CD14-positive monocyte (primary cell): ENCODE measurements around the gene SORBS1. TPM values are rescaled to one million over a fixed set of nuclear protein-coding genes. Genes with fewer than 3 reads are reported as not detected.

Experiments
- DNase-seq, 3 donors: peaks; one replicate each; pipeline ENCODE4 v3.0.0-alpha.2; 2011 to 2022
- H2AFZ ChIP-seq: 2 replicates; pipeline ENCODE4 v1.6.0; 2012; ENCODE audit warnings: mild to moderate bottlenecking, low read depth, low read length, inconsistent platforms; ENCODE audit not compliant: insufficient read depth, poor library complexity, severe bottlenecking
- H3K27ac ChIP-seq, 2 donors: 1 replicate in 1 of 2; 2 replicates in 1 of 2; pipeline ENCODE4 v1.5.1; 2012 to 2013; ENCODE audit warnings: low read length in 2 of 2, control low read depth in 1 of 2, inconsistent platforms in 1 of 2, low read depth in 1 of 2, mild to moderate bottlenecking in 1 of 2
- H3K27me3 ChIP-seq, 2 donors: one replicate each; pipeline versions ENCODE4 v1.6.0 to v1.6.1; 2011 to 2013; ENCODE audit warnings: low read length in 2 of 2; ENCODE audit not compliant: control insufficient read depth in 2 of 2, insufficient read depth in 2 of 2
- H3K36me3 ChIP-seq, 2 donors: replicated peaks in 1 of 2; 1 replicate in 1 of 2; 2 replicates in 1 of 2; pipeline versions ENCODE4 v1.5.1 to v1.6.1; 2012 to 2013; ENCODE audit warnings: low read length in 2 of 2, control low read depth in 1 of 2, inconsistent platforms in 1 of 2, mild to moderate bottlenecking in 1 of 2; ENCODE audit not compliant: insufficient read depth in 2 of 2, control insufficient read depth in 1 of 2
- H3K4me1 ChIP-seq, 2 donors: 1 replicate in 1 of 2; 2 replicates in 1 of 2; pipeline versions ENCODE4 v1.5.1 to v1.6.1; 2012 to 2013; ENCODE audit warnings: low read length in 2 of 2, control low read depth in 1 of 2, inconsistent platforms in 1 of 2, mild to moderate bottlenecking in 1 of 2, moderate library complexity in 1 of 2; ENCODE audit not compliant: insufficient read depth in 2 of 2, control insufficient read depth in 1 of 2
- H3K4me2 ChIP-seq: replicated peaks from 2 replicates; pipeline ENCODE3; 2012; ENCODE audit warnings: low read length, moderate library complexity, mild to moderate bottlenecking; ENCODE audit not compliant: poor library complexity, severe bottlenecking; ENCODE audit errors: extremely low read depth
- H3K4me3 ChIP-seq, 3 experiments: fragments of 200-600 bp in 1 of 3; sonication (generic) in 1 of 3; replicated peaks in 1 of 3; 1 replicate in 2 of 3; 2 replicates in 1 of 3; pipeline ENCODE4 v1.5.1; 2011 to 2013; ENCODE audit warnings: low read length in 3 of 3, mild to moderate bottlenecking in 3 of 3, control low read depth in 2 of 3, low read depth in 2 of 3, inconsistent platforms in 1 of 3, moderate library complexity in 1 of 3
- H3K79me2 ChIP-seq: 2 replicates; pipeline ENCODE4 v1.6.0; 2012; ENCODE audit warnings: mild to moderate bottlenecking, control low read depth, inconsistent platforms, low read length, moderate library complexity; ENCODE audit not compliant: insufficient read depth
- H3K9ac ChIP-seq: 2 replicates; pipeline ENCODE4 v1.6.0; 2017; ENCODE audit warnings: low read length, mild to moderate bottlenecking; ENCODE audit not compliant: insufficient read depth, poor library complexity, severe bottlenecking
- H3K9me3 ChIP-seq, 2 donors: replicated peaks in 1 of 2; 1 replicate in 1 of 2; 2 replicates in 1 of 2; pipeline versions ENCODE4 v1.5.1 to v1.6.1; 2012 to 2013; ENCODE audit warnings: low read length in 2 of 2, control low read depth in 1 of 2; ENCODE audit not compliant: control insufficient read depth in 1 of 2, insufficient read depth in 1 of 2
- H4K20me1 ChIP-seq: 2 replicates; pipeline ENCODE4 v1.6.0; 2012; ENCODE audit warnings: mild to moderate bottlenecking, low read length, control low read depth, moderate library complexity; ENCODE audit not compliant: insufficient read depth
- H3K27ac Mint-ChIP-seq, 7 donors: one replicate each; pipeline ENCODE4 v1.8.0; 2020; ENCODE audit warnings: mild to moderate bottlenecking in 7 of 7, mixed read lengths in 7 of 7, moderate library complexity in 6 of 7, inconsistent platforms in 2 of 7
- H3K27me3 Mint-ChIP-seq, 3 donors: one replicate each; pipeline ENCODE4 v1.8.0; 2021 to 2022; ENCODE audit warnings: low read depth in 3 of 3, mild to moderate bottlenecking in 3 of 3, mixed read lengths in 3 of 3, moderate library complexity in 3 of 3, inconsistent platforms in 1 of 3
- H3K36me3 Mint-ChIP-seq, 2 donors: one replicate each; pipeline ENCODE4 v1.8.0; 2020; ENCODE audit warnings: mixed read lengths in 2 of 2, inconsistent platforms in 1 of 2, mild to moderate bottlenecking in 1 of 2
- H3K4me1 Mint-ChIP-seq: one replicate; pipeline ENCODE4 v1.8.0; 2020; ENCODE audit warnings: mild to moderate bottlenecking, mixed read lengths
- H3K4me3 Mint-ChIP-seq, 2 donors: one replicate each; pipeline ENCODE4 v1.8.0; 2020; ENCODE audit warnings: mild to moderate bottlenecking in 2 of 2, mixed read lengths in 2 of 2, moderate library complexity in 1 of 2
- H3K9me3 Mint-ChIP-seq, 7 donors: one replicate each; pipeline ENCODE4 v1.8.0; 2020 to 2022; ENCODE audit warnings: mixed read lengths in 7 of 7, mild to moderate bottlenecking in 6 of 7, moderate library complexity in 6 of 7, inconsistent platforms in 2 of 7
- CTCF ChIP-seq: fragments of 200-600 bp; IDR thresholded peaks from one replicate; pipeline ENCODE4 v1.8.0; 2022; ENCODE audit warnings: antibody characterized with exemption, mild to moderate bottlenecking
- WGBS: methylation state at CpG from one replicate; pipeline ENCODE4 v1.1.5; 2013; ENCODE audit warnings: missing lambda C conversion rate; ENCODE audit not compliant: insufficient coverage; 5-methylcytosine and 5-hydroxymethylcytosine counted together
- intact Hi-C, 2 donors: fragments of 100-400 bp; cut with micrococcal nuclease; formaldehyde crosslinking; loops; one replicate each; pipeline versions ENCODE4 v1.15.0 to v1.15.1; 2023
- polyA plus RNA-seq, 3 donors: library from polyadenylated mRNA; depleted of rRNA in 1 of 3; unstranded in 2 of 3; stranded (reverse) in 1 of 3; fragments of 300-500 nt in 2 of 3; fragments of >200 nt in 1 of 3; fragmentation: Illumina TruSeq in 2 of 3; gene quantifications; 1 replicate in 2 of 3; 2 replicates in 1 of 3; pipeline ENCODE4 v1.2.3, GENCODE V29; 2012 to 2021

Gene SORBS1
- polyA plus RNA-seq, 3 donors: 0.08 to 0.15 TPM; not detected in 1

- Histone ChIP-seq H3K9me3 (no peaks in the 10 kb centered on the region), H3K4me1 (no peaks in the 10 kb centered on the region), H3K4me2 (no peak overlapping the region), H3K36me3 (no peaks in the 10 kb centered on the region), H2AFZ (no peak overlapping the region), H3K27ac (no peak overlapping the region), H3K4me3 (no peak overlapping the region), H3K9ac (no peak overlapping the region), H3K79me2 (no peaks in the 10 kb centered on the region), H4K20me1 (no peaks in the 10 kb centered on the region), H3K27me3 (no peaks in the 10 kb centered on the region)
- no peak for TF ChIP-seq CTCF
- DNase-seq: no peak
- no peaks in the 10 kb centered on the region for H3K9me3 Mint-ChIP-seq
- intact Hi-C loops: no loop called here
- H3K27me3 Mint-ChIP-seq: peaks cover 2% of the 10 kb centered on the region in 3 donors
- H3K27ac Mint-ChIP-seq: peak overlapping the region in 2 of 7 donors; percentile 37 to 87
- no peak overlapping the region for H3K4me3 Mint-ChIP-seq
- H3K36me3 Mint-ChIP-seq: no peaks in the 10 kb centered on the region
- no CpG with 5 or more reads among the region's 11 CpGs for WGBS
- peaks cover 5% of the 10 kb centered on the region for H3K4me1 Mint-ChIP-seq
Observed at GRCh38 chr10:95480102-95480900, 80.9 kb downstream of the SORBS1 start.

- Mint-ChIP-seq H3K9me3 (no peaks in the 10 kb centered on the region), H3K4me1 (peaks cover 5% of the 10 kb centered on the region), H3K27ac (no peak overlapping the region), H3K36me3 (no peaks in the 10 kb centered on the region), H3K27me3 (peaks cover 2% of the 10 kb centered on the region in 3 donors), H3K4me3 (no peak overlapping the region)
- H4K20me1 ChIP-seq: no peaks in the 10 kb centered on the region
- no peak overlapping the region for H3K27ac ChIP-seq
- no peak overlapping the region for H2AFZ ChIP-seq
- no peaks in the 10 kb centered on the region for H3K4me1 ChIP-seq
- H3K9ac ChIP-seq: no peak overlapping the region
- H3K9me3 ChIP-seq: no peaks in the 10 kb centered on the region
- H3K36me3 ChIP-seq: no peaks in the 10 kb centered on the region
- WGBS: no CpG with 5 or more reads among the region's 3 CpGs
- H3K4me2 ChIP-seq: no peak overlapping the region
- no peak for DNase-seq
- no peaks in the 10 kb centered on the region for H3K79me2 ChIP-seq
- H3K27me3 ChIP-seq: no peaks in the 10 kb centered on the region
- intact Hi-C loops: no loop called here
- no peak for TF ChIP-seq CTCF
- no peak overlapping the region for H3K4me3 ChIP-seq
Observed at GRCh38 chr10:95478935-95479334, 82.2 kb downstream of the SORBS1 start.
